ENCODE measurements around the gene MED27.

MED27 gene

GRCh38 chr9:131959056-131959455 is 120.6 kb downstream of the MED27 start:
- TF ChIP-seq, protein P1, sequence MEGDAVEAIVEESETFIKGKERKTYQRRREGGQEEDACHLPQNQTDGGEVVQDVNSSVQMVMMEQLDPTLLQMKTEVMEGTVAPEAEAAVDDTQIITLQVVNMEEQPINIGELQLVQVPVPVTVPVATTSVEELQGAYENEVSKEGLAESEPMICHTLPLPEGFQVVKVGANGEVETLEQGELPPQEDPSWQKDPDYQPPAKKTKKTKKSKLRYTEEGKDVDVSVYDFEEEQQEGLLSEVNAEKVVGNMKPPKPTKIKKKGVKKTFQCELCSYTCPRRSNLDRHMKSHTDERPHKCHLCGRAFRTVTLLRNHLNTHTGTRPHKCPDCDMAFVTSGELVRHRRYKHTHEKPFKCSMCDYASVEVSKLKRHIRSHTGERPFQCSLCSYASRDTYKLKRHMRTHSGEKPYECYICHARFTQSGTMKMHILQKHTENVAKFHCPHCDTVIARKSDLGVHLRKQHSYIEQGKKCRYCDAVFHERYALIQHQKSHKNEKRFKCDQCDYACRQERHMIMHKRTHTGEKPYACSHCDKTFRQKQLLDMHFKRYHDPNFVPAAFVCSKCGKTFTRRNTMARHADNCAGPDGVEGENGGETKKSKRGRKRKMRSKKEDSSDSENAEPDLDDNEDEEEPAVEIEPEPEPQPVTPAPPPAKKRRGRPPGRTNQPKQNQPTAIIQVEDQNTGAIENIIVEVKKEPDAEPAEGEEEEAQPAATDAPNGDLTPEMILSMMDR (IDR thresholded peaks at IDR 0.05; ENCODE audit: control insufficient read depth, extremely low read depth, insufficient read depth) = no peak
- no peak for DNase-seq (ENCODE audit: low read depth)

GRCh38 chr9:131954299-131954698 is 125.4 kb downstream of the MED27 start:
- no peak overlapping the region for H3K4me3 ChIP-seq (ENCODE audit: low read depth, low read length)
- TF ChIP-seq, protein P1 (IDR thresholded peaks at IDR 0.05; ENCODE audit: control insufficient read depth, extremely low read depth, insufficient read depth) = peak; percentile 59
- no peak for DNase-seq (ENCODE audit: low read depth)

More at GRCh38 chr9:131959056-131959455, 120.6 kb downstream of the MED27 start:
- H3K4me3 ChIP-seq (ENCODE audit: low read depth, low read length) = no peak overlapping the region

DNA sequence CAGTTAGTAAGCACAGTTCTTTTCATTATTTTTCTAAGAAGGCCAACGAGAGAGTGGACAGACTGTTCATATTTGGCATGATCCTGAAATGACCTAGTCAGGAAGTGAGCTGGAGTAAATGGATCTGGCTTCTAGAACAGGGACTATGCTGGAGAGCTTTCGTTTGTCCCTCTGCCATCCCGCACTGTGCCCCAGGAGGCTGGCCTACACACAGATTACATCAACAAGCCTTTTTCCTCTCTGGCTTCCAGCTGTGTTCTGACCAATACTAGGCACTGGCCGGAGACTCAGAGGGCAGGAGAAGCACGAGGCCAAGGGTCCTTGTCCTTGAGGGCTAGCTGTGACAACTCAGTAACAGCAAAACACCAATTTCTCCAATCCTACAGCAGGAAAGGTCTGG is 127.8 kb downstream of the MED27 start:
- DNase-seq (ENCODE audit: low read depth) = no peak
- TF ChIP-seq, protein P1 (IDR thresholded peaks at IDR 0.05; ENCODE audit: control insufficient read depth, extremely low read depth, insufficient read depth) = no peak
- H3K4me3 ChIP-seq (ENCODE audit: low read depth, low read length) = no peak overlapping the region

DNA sequence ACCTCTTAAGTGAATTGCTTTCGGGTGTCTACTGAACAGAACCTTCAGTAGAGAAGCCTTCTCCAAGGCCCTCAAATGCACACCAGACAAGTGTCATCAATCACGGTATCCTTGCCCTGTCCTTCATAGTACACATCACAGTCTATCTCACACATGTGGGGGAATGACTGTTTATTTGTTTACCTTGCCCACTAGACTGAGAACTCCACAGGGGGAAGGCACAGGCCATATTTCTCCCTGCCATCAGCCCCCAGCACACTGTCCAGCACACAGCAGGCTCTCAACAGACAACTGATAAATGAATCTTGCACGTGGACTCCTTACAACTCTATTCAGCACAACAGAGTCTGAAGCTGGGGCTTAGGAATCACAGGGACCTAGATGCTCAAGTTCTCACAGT is 128.5 kb downstream of the MED27 start:
- TF ChIP-seq, protein P1 (IDR thresholded peaks at IDR 0.05; ENCODE audit: control insufficient read depth, extremely low read depth, insufficient read depth) = no peak
- H3K4me3 ChIP-seq (ENCODE audit: low read depth, low read length) = no peak overlapping the region
- DNase-seq (ENCODE audit: low read depth) = no peak

- no peak overlapping the region for H3K4me3 ChIP-seq (ENCODE audit: low read depth, low read length)
- TF ChIP-seq, protein P1 (IDR thresholded peaks at IDR 0.05; ENCODE audit: control insufficient read depth, extremely low read depth, insufficient read depth) = no peak
- no peak for DNase-seq (ENCODE audit: low read depth)
Measured at GRCh38 chr9:131950487-131950886, 129.2 kb downstream of the MED27 start.

- no peak overlapping the region for H3K4me3 ChIP-seq (ENCODE audit: low read depth, low read length)
- TF ChIP-seq, protein P1 (IDR thresholded peaks at IDR 0.05; ENCODE audit: control insufficient read depth, extremely low read depth, insufficient read depth) = no peak
- no peak for DNase-seq (ENCODE audit: low read depth)
Measured at GRCh38 chr9:131946180-131946579, 133.5 kb downstream of the MED27 start.

GRCh38 chr9:131943351-131943841 is 136.3 kb downstream of the MED27 start:
- peak; percentile 79 for DNase-seq (ENCODE audit: low read depth)
- H3K4me3 ChIP-seq (ENCODE audit: low read depth, low read length) = no peak overlapping the region
- TF ChIP-seq, protein P1 (IDR thresholded peaks at IDR 0.05; ENCODE audit: control insufficient read depth, extremely low read depth, insufficient read depth) = no peak
